Jurkat, Clone E6-1 (cell line): ENCODE data around the gene SV2B.
A peak's percentile ranks its signal among the peaks of the same experiment; 100 is the strongest.

Source experiments
- DNase-seq: peaks from one replicate; pipeline ENCODE4 v3.0.0-alpha.2; 2011; ENCODE audit warnings: low read depth, low spot score
- H3K4me3 ChIP-seq: 2 replicates; pipeline ENCODE4 v1.5.1; 2011; ENCODE audit warnings: mild to moderate bottlenecking, low read length, control low read depth, moderate library complexity

The SV2B gene

GRCh38 chr15:91282486-91282885, 182.4 kb downstream of the SV2B start:
- no peak for DNase-seq
- H3K4me3 ChIP-seq = no peak overlapping the region

GRCh38 chr15:91283155-91283554, 183.1 kb downstream of the SV2B start:
- no peak for DNase-seq
- H3K4me3 ChIP-seq = no peak overlapping the region

GRCh38 chr15:91284758-91285466, 184.9 kb downstream of the SV2B start:
- no peak for DNase-seq
- H3K4me3 ChIP-seq = no peak overlapping the region

- DNase-seq = peak; percentile 27
- H3K4me3 ChIP-seq = no peak overlapping the region
These were observed 189.3 kb downstream of the SV2B start for GRCh38 chr15:91289324-91289723.

GRCh38 chr15:91290553-91290952, 190.5 kb downstream of the SV2B start:
- no peak for DNase-seq
- no peak overlapping the region for H3K4me3 ChIP-seq

- no peak overlapping the region for H3K4me3 ChIP-seq
- DNase-seq = no peak
These were observed 191.6 kb downstream of the SV2B start for GRCh38 chr15:91291673-91292072.

- no peak for DNase-seq
- H3K4me3 ChIP-seq = no peak overlapping the region
These were observed 194.3 kb downstream of the SV2B start for GRCh38 chr15:91294344-91294743.

- no peak overlapping the region for H3K4me3 ChIP-seq
- DNase-seq = no peak
These were observed 194.7 kb downstream of the SV2B start for GRCh38 chr15:91294795-91295194.

- no peak overlapping the region for H3K4me3 ChIP-seq
- no peak for DNase-seq
These were observed 198.0 kb downstream of the SV2B start for GRCh38 chr15:91298101-91298500.

- no peak overlapping the region for H3K4me3 ChIP-seq
- DNase-seq = peak; percentile 54
These were observed 202.8 kb downstream of the SV2B start for GRCh38 chr15:91302588-91303439.

- H3K4me3 ChIP-seq = no peak overlapping the region
- DNase-seq = no peak
These were observed 204.2 kb downstream of the SV2B start for GRCh38 chr15:91304210-91304609.

GRCh38 chr15:91304786-91305185, 204.7 kb downstream of the SV2B start:
- no peak overlapping the region for H3K4me3 ChIP-seq
- no peak for DNase-seq

GRCh38 chr15:91306144-91306543, 206.1 kb downstream of the SV2B start:
- DNase-seq = no peak
- no peak overlapping the region for H3K4me3 ChIP-seq

GRCh38 chr15:91307601-91308000, 207.5 kb downstream of the SV2B start:
- H3K4me3 ChIP-seq = no peak overlapping the region
- no peak for DNase-seq

GRCh38 chr15:91308199-91308598, 208.1 kb downstream of the SV2B start:
- DNase-seq = peak; percentile 78
- no peak overlapping the region for H3K4me3 ChIP-seq

GRCh38 chr15:91308855-91309254, 208.8 kb downstream of the SV2B start:
- no peak overlapping the region for H3K4me3 ChIP-seq
- DNase-seq = peak; percentile 49

GRCh38 chr15:91311986-91312385, 211.9 kb downstream of the SV2B start:
- peak; percentile 78 for DNase-seq
- no peak overlapping the region for H3K4me3 ChIP-seq

GRCh38 chr15:91316126-91316525, 216.1 kb downstream of the SV2B start:
- no peak overlapping the region for H3K4me3 ChIP-seq
- DNase-seq = peak; percentile 52

- no peak for DNase-seq
- no peak overlapping the region for H3K4me3 ChIP-seq
These were observed 218.5 kb downstream of the SV2B start for GRCh38 chr15:91318516-91318915.

- H3K4me3 ChIP-seq = no peak overlapping the region
- DNase-seq = no peak
These were observed 218.9 kb downstream of the SV2B start for GRCh38 chr15:91318931-91319330.
